HepG2 (cell line): ENCODE measurements around the gene TLDC2. TPM values are rescaled to one million over a fixed set of nuclear protein-coding genes. Genes with fewer than 3 reads are reported as not detected.
A peak's percentile ranks its signal among the peaks of the same experiment; 100 is the strongest.

Source experiments
- GABPB1 ChIP-seq: IDR thresholded peaks from 2 replicates; pipeline ENCODE4 v1.6.1; 2016; ENCODE audit warnings: mild to moderate bottlenecking, missing genetic modification reagents, moderate library complexity, missing compliant biosample characterization
- HNRNPL ChIP-seq: fragments of 200-400 bp; formaldehyde crosslinking; IDR thresholded peaks from 2 replicates; pipeline ENCODE4 v1.6.1; 2017; ENCODE audit warnings: mild to moderate bottlenecking, low read depth, low read length
- PCBP2 ChIP-seq: fragments of 200-400 bp; formaldehyde crosslinking; optimal IDR thresholded peaks from 2 replicates; pipeline ENCODE3; 2018; ENCODE audit warnings: low read length, low read depth; ENCODE audit not compliant: poor library complexity, severe bottlenecking
- SALL1 ChIP-seq: sonication (generic); formaldehyde crosslinking; IDR thresholded peaks from 2 replicates; pipeline ENCODE4 v1.8.0; 2022; ENCODE audit warnings: mild to moderate bottlenecking, missing genetic modification reagents
- ZFP90 ChIP-seq: sonication (generic); formaldehyde crosslinking; IDR thresholded peaks from 2 replicates; pipeline ENCODE4 v1.8.0; 2022; ENCODE audit warnings: missing genetic modification reagents, mild to moderate bottlenecking, inconsistent platforms, borderline replicate concordance
- ZMYM2 ChIP-seq: sonication (generic); formaldehyde crosslinking; IDR thresholded peaks from 2 replicates; pipeline ENCODE4 v1.8.0; 2022; ENCODE audit warnings: mild to moderate bottlenecking, missing genetic modification reagents
- ZNF263 ChIP-seq: sonication (generic); formaldehyde crosslinking; IDR thresholded peaks from 2 replicates; pipeline ENCODE4 v1.4.0; 2020; ENCODE audit warnings: missing genetic modification reagents
- ZNF879 ChIP-seq: sonication (generic); formaldehyde crosslinking; IDR thresholded peaks from 2 replicates; pipeline ENCODE4 v1.8.1; 2023; ENCODE audit warnings: missing genetic modification reagents
- ZNF891 ChIP-seq: sonication (generic); formaldehyde crosslinking; IDR thresholded peaks from 2 replicates; pipeline ENCODE4 v1.5.0; 2020; ENCODE audit warnings: mild to moderate bottlenecking, missing genetic modification reagents
- polyA plus RNA-seq, 8 experiments: library from polyadenylated mRNA; depleted of rRNA in 3 of 8; stranded (reverse) in 7 of 8; unstranded in 1 of 8; fragments of >200 nt; fragmentation: Illumina TruSeq in 4 of 8; extraction: Trizol in 4 of 8; gene quantifications; 2 replicates each; pipeline versions ENCODE4 v1.2.1 to v1.2.3, GENCODE V29; 2011 to 2016; ENCODE audit warnings: low read depth in 4 of 8, missing spikeins in 1 of 8, mixed read lengths in 1 of 8; ENCODE audit not compliant: insufficient read depth in 1 of 8
- total RNA-seq, 5 experiments: library from RNA; depleted of rRNA; stranded (reverse); fragments of >200 nt; fragmentation: Illumina TruSeq; extraction: Trizol; gene quantifications; 2 replicates each; pipeline ENCODE4 v1.2.3, GENCODE V29; 2016; ENCODE audit warnings: low read depth in 1 of 5
- TF ChIP-seq, protein P1 (sequence below): sonication (generic); formaldehyde crosslinking; IDR thresholded peaks from 2 replicates; pipeline ENCODE4 v1.9.0; 2022; ENCODE audit warnings: missing genetic modification reagents, mild to moderate bottlenecking, borderline replicate concordance
- TF ChIP-seq, protein P2 (sequence below): sonication (generic); formaldehyde crosslinking; IDR thresholded peaks from 2 replicates; pipeline ENCODE4 v1.4.0; 2020; ENCODE audit warnings: missing genetic modification reagents, low read depth, mild to moderate bottlenecking, borderline replicate concordance
- TF ChIP-seq, protein P3 (sequence below): sonication (generic); formaldehyde crosslinking; IDR thresholded peaks from 2 replicates; pipeline ENCODE4 v1.4.0; 2020; ENCODE audit warnings: missing genetic modification reagents, mild to moderate bottlenecking, borderline replicate concordance
- TF ChIP-seq, protein P4 (sequence below): sonication (generic); formaldehyde crosslinking; IDR thresholded peaks from 2 replicates; pipeline ENCODE4 v1.5.1; 2020; ENCODE audit warnings: mild to moderate bottlenecking, missing genetic modification reagents, moderate library complexity
- TF ChIP-seq, protein P5 (sequence below): sonication (generic); formaldehyde crosslinking; IDR thresholded peaks from 2 replicates; pipeline ENCODE4 v1.4.0; 2020; ENCODE audit warnings: missing genetic modification reagents

TLDC2 gene
- total and polyA plus RNA-seq, 2 of the 13 experiments (the other 11 are each of a cell fraction or from before 2014, with no cell fraction given), result 1.5 to 1.6 TPM

DNA sequence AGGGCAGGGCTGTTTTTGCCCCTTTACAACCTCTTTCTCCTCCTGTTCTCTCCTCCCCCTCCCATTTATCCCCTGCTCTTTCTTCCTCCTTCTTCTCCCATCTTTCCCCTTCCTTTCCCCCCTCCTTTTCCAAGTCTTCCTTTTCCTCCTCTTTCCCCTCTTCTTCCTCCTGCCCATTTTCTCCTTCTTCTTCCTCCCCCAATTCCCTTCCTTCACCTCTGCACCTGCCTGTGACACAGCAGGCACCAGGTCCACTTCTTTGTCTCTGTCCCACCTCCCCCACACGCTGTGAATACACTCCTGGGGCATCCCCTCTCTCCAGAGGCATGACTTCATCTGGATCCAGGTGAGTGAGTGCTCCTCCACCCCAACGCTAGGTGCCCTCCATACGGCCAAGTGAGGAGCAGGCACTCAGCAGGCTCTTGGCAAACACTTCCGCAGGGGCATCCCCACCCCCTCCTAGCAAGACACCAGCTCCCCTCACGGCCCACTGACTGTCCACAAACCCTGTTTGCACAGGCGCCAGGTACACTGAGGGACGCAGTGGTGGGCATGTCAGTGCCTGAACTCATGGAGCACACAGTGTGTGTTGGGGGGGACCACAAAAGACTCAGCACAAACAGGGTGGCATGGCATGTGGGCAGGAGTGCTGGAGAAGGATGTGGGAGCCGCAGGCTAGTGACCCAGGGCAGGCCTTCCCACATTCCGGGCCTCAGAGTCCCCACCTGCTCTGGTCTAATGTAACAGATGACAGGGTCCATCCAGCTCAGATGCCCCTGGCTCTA lies 10.7 kb upstream of the TLDC2 start (continued):
- TF ChIP-seq, protein P1, sequence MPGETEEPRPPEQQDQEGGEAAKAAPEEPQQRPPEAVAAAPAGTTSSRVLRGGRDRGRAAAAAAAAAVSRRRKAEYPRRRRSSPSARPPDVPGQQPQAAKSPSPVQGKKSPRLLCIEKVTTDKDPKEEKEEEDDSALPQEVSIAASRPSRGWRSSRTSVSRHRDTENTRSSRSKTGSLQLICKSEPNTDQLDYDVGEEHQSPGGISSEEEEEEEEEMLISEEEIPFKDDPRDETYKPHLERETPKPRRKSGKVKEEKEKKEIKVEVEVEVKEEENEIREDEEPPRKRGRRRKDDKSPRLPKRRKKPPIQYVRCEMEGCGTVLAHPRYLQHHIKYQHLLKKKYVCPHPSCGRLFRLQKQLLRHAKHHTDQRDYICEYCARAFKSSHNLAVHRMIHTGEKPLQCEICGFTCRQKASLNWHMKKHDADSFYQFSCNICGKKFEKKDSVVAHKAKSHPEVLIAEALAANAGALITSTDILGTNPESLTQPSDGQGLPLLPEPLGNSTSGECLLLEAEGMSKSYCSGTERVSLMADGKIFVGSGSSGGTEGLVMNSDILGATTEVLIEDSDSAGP (CRISPR knock-in tag), result peak; percentile 30; the same call in 1 of the 2 replicates
- TF ChIP-seq ZMYM2 (no peak), PCBP2 (peak; percentile 95), GABPB1 (CRISPR knock-in tag) (0 out of 2 replicates have a peak, but pooled peaks have one; percentile 12), ZNF879 (0 out of 2 replicates have a peak, but pooled peaks have one; percentile 7), ZFP90 (0 out of 2 replicates have a peak, but pooled peaks have one; percentile 2), HNRNPL (peak; percentile 81; the same call in 1 of the 2 replicates), ZNF263 (CRISPR knock-in tag) (peak; percentile 87), ZNF891 (CRISPR knock-in tag) (peak; percentile 30; the same call in 1 of the 2 replicates), SALL1 (CRISPR knock-in tag) (peak; percentile 7; the same call in 1 of the 2 replicates)
- TF ChIP-seq, protein P2, sequence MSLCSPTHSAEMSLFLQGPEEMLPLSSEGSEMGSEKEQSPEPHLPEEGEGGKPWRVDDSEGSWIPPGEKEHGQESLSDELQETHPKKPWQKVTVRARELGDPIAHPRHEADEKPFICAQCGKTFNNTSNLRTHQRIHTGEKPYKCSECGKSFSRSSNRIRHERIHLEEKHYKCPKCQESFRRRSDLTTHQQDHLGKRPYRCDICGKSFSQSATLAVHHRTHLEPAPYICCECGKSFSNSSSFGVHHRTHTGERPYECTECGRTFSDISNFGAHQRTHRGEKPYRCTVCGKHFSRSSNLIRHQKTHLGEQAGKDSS, result 0 out of 2 replicates have a peak, but pooled peaks have one; percentile 13
- TF ChIP-seq, protein P3, sequence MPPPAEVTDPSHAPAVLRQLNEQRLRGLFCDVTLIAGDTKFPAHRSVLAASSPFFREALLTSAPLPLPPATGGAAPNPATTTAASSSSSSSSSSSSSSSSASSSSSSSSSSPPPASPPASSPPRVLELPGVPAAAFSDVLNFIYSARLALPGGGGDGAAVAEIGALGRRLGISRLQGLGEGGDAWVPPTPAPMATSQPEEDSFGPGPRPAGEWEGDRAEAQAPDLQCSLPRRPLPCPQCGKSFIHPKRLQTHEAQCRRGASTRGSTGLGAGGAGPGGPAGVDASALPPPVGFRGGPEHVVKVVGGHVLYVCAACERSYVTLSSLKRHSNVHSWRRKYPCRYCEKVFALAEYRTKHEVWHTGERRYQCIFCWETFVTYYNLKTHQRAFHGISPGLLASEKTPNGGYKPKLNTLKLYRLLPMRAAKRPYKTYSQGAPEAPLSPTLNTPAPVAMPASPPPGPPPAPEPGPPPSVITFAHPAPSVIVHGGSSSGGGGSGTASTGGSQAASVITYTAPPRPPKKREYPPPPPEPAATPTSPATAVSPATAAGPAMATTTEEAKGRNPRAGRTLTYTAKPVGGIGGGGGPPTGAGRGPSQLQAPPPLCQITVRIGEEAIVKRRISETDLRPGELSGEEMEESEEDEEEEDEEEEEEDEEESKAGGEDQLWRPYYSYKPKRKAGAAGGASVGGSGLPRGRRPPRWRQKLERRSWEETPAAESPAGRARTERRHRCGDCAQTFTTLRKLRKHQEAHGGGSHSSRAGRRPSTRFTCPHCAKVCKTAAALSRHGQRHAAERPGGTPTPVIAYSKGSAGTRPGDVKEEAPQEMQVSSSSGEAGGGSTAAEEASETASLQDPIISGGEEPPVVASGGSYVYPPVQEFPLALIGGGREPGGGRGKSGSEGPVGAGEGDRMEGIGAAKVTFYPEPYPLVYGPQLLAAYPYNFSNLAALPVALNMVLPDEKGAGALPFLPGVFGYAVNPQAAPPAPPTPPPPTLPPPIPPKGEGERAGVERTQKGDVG (CRISPR knock-in tag), result peak; percentile 5; the same call in 1 of the 2 replicates
- TF ChIP-seq, protein P4, sequence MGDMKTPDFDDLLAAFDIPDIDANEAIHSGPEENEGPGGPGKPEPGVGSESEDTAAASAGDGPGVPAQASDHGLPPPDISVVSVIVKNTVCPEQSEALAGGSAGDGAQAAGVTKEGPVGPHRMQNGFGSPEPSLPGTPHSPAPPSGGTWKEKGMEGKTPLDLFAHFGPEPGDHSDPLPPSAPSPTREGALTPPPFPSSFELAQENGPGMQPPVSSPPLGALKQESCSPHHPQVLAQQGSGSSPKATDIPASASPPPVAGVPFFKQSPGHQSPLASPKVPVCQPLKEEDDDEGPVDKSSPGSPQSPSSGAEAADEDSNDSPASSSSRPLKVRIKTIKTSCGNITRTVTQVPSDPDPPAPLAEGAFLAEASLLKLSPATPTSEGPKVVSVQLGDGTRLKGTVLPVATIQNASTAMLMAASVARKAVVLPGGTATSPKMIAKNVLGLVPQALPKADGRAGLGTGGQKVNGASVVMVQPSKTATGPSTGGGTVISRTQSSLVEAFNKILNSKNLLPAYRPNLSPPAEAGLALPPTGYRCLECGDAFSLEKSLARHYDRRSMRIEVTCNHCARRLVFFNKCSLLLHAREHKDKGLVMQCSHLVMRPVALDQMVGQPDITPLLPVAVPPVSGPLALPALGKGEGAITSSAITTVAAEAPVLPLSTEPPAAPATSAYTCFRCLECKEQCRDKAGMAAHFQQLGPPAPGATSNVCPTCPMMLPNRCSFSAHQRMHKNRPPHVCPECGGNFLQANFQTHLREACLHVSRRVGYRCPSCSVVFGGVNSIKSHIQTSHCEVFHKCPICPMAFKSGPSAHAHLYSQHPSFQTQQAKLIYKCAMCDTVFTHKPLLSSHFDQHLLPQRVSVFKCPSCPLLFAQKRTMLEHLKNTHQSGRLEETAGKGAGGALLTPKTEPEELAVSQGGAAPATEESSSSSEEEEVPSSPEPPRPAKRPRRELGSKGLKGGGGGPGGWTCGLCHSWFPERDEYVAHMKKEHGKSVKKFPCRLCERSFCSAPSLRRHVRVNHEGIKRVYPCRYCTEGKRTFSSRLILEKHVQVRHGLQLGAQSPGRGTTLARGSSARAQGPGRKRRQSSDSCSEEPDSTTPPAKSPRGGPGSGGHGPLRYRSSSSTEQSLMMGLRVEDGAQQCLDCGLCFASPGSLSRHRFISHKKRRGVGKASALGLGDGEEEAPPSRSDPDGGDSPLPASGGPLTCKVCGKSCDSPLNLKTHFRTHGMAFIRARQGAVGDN (CRISPR knock-in tag), result peak; percentile 23; the same call in 1 of the 2 replicates
- TF ChIP-seq, protein P5, sequence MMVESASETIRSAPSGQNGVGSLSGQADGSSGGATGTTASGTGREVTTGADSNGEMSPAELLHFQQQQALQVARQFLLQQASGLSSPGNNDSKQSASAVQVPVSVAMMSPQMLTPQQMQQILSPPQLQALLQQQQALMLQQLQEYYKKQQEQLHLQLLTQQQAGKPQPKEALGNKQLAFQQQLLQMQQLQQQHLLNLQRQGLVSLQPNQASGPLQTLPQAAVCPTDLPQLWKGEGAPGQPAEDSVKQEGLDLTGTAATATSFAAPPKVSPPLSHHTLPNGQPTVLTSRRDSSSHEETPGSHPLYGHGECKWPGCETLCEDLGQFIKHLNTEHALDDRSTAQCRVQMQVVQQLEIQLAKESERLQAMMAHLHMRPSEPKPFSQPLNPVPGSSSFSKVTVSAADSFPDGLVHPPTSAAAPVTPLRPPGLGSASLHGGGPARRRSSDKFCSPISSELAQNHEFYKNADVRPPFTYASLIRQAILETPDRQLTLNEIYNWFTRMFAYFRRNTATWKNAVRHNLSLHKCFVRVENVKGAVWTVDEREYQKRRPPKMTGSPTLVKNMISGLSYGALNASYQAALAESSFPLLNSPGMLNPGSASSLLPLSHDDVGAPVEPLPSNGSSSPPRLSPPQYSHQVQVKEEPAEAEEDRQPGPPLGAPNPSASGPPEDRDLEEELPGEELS, result 0 out of 2 replicates have a peak, but pooled peaks have one; percentile 1
